Astrocyte of the hippocampus (primary cell): ENCODE measurements around the gene NPTN.

Experiments used
- DNase-seq: peaks from one replicate; pipeline ENCODE4 v3.0.0; 2011; ENCODE audit warnings: low read depth, low spot score

NPTN gene

DNA sequence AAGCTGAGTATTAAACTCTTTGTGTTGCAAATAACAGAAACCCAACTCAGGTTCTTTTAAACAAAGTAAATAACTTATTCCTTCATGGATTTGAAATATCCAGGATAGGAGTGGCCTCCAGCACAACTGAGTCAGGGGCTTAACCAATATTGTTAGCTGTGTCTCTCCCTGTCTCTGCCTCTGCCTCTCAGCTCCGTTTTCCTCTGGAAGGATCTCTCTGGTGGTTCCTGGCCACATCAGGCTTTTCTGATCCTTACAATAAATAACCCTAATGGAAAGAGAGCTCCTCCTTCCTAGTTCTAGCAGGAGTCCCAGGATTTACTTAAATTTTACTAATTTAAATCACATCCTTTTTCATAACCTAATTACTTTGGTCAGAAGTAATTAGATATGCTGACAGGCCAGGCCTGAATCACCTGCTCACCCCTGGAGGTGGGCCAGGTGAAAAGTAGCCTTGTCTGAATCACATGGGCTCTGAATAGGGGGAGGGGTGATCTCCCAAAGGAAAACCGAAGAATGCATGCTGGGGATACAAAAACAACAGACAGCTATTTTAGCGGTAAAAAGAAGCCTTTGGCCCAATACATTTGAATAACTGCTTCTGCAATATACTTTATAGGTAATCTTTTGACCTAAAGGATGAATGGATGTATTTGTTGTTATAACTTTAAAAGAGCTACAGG lies 114.9 kb downstream of the NPTN start:
- DNase-seq = peak; percentile 26

DNA sequence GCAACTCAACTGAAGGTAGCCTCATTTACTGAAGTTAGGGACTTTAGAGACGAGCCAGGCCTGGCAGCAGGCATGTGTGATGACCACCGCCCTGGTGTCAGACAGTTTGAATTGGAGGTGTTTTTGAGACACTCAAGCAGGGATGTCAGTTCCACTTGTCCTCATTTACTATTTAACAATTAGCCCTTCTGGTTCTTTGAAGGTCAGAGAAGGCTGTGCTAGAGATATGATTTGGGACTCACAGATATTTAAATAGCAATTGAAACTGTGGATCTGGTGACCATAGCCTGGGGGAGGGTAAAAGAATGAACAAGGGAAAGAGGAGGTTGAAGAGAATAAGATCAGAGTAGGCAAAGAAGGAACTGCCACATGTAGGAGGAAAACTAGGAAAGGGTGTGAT lies 115.6 kb downstream of the NPTN start:
- DNase-seq = no peak

DNA sequence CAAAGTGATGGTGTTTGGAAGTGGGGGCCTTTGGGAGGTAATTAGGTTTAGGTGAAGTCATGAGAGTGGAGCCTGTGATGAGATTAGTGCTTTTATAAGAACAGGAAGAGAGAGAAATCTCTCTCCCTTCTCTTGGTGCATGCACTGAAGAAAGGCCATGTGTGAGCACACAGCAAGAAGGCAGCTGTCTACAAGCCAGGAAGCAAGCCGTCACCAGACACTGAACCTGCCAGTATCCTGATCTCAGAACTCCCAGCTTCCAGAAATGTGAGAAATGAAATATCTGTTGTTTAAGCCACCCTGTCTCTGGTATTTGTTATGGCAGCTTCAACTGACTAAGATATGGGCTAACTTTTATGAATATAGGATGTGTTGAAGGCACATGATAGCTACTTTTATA lies 117.7 kb downstream of the NPTN start:
- no peak for DNase-seq
